ENCODE results near the gene COQ2. TPM values are rescaled to one million over a fixed set of nuclear protein-coding genes. Genes with fewer than 3 reads are reported as not detected.

Gene COQ2
- total RNA-seq, 1 donor from 2014 or later = 27.3 TPM

DNA sequence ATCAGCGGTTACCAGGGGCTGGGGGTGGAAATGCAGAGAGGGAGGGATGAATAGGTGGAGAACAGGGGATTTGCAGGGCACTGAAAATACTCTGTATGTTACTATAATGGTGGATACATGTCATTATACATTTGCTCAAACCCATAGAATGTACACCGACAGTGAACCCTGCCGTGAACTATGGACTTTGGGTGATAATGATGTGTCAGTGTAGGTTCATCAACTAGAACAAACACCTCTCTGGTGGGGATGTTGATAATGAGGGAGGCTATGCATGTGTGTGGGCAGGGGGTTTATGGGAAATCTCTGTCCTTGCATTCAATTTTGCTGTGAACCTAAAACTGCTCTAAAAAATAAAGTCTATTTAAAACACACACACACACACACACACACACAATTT lies 38.5 kb upstream of the COQ2 start:
- TF ChIP-seq, protein P1, sequence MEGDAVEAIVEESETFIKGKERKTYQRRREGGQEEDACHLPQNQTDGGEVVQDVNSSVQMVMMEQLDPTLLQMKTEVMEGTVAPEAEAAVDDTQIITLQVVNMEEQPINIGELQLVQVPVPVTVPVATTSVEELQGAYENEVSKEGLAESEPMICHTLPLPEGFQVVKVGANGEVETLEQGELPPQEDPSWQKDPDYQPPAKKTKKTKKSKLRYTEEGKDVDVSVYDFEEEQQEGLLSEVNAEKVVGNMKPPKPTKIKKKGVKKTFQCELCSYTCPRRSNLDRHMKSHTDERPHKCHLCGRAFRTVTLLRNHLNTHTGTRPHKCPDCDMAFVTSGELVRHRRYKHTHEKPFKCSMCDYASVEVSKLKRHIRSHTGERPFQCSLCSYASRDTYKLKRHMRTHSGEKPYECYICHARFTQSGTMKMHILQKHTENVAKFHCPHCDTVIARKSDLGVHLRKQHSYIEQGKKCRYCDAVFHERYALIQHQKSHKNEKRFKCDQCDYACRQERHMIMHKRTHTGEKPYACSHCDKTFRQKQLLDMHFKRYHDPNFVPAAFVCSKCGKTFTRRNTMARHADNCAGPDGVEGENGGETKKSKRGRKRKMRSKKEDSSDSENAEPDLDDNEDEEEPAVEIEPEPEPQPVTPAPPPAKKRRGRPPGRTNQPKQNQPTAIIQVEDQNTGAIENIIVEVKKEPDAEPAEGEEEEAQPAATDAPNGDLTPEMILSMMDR (IDR thresholded peaks at IDR 0.05; ENCODE audit: borderline replicate concordance) = no peak
- H3K27me3 ChIP-seq (ENCODE audit: low read depth) = peaks cover 23% of the 10 kb centered on the region
- no peaks in the 10 kb centered on the region for H3K4me1 ChIP-seq
- no peak for DNase-seq
- intact Hi-C loops (cut with micrococcal nuclease) = no loop called here
- H3K9me3 ChIP-seq (replicated peaks) = no peaks in the 10 kb centered on the region
- no peak overlapping the region for H3K4me3 ChIP-seq
- no peak overlapping the region for H3K27ac ChIP-seq (replicated peaks)
- H3K36me3 ChIP-seq = no peaks in the 10 kb centered on the region

DNA sequence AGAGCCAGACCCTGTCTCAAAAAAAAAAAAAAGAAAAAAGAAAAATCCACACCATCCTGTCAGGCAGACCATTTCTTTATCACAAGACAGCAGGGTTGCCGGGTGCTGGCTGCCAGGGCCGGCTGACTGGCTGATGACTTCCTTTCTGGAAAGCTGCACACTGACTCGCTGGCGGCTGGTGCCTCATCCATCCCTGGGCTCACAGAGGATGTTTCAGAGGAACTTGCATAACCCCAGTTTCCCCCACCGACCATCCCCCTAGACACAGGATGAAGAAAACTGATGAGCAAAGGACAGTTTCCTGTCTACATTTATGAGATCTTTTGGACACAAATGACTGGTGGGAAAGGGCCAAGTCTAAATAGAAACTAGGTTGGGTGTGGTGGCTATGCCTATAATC lies 36.0 kb upstream of the COQ2 start:
- TF ChIP-seq, protein P1 (IDR thresholded peaks at IDR 0.05; ENCODE audit: borderline replicate concordance) = no peak
- Histone ChIP-seq H3K4me3 (no peak overlapping the region), H3K9me3 (replicated peaks) (no peaks in the 10 kb centered on the region), H3K4me1 (no peaks in the 10 kb centered on the region), H3K36me3 (no peaks in the 10 kb centered on the region), H3K27me3 (ENCODE audit: low read depth) (peaks cover 12% of the 10 kb centered on the region), H3K27ac (replicated peaks) (no peak overlapping the region)
- peak; percentile 53 for DNase-seq
- intact Hi-C loops (cut with micrococcal nuclease) = no loop called here

DNA sequence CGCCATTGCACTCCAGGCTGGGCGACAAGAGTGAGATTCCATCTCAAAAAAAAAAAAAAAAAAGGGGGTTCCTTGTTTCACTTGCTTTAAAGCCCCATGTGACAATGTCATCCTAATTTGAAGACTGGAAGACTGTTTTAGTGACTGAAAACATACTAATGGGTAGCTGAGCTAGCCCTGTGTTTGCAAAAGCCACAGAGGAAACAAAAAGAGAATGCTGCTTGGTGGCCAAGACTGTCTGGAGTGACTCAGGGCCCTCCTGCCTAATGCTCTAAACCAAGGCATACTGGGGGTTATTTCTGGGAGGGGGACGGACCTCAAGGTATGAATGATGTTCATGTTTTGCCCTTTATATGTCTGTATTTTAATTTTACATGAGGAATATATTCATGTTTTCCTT lies 34.1 kb upstream of the COQ2 start:
- H3K36me3 ChIP-seq = no peaks in the 10 kb centered on the region
- intact Hi-C loops (cut with micrococcal nuclease) = no loop called here
- no peaks in the 10 kb centered on the region for H3K9me3 ChIP-seq (replicated peaks)
- H3K27me3 ChIP-seq (ENCODE audit: low read depth) = peaks cover 3% of the 10 kb centered on the region
- no peak for DNase-seq
- TF ChIP-seq, protein P1 (IDR thresholded peaks at IDR 0.05; ENCODE audit: borderline replicate concordance) = no peak
- no peaks in the 10 kb centered on the region for H3K4me1 ChIP-seq
- H3K4me3 ChIP-seq = no peak overlapping the region
- no peak overlapping the region for H3K27ac ChIP-seq (replicated peaks)

DNA sequence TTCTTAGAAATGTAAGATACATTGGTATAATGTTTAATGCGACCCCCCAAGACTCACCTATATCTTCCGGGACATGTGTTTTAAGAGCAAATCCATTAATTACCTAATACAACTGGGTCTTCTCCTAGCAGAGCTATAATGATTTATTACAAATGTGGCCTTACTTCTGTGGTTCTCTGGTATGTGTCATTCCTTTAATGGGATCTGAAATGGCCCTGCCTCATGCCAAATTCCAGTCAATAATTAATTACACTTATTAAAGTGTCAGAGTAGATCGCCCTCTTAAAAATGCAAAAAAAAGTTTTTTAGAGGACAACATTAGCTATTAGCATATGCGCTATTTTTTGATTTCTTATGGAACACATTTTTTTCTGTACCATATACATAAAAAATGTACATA lies 33.1 kb upstream of the COQ2 start:
- H3K36me3 ChIP-seq = no peaks in the 10 kb centered on the region
- intact Hi-C loops (cut with micrococcal nuclease) = no loop called here
- no peaks in the 10 kb centered on the region for H3K27me3 ChIP-seq (ENCODE audit: low read depth)
- H3K4me3 ChIP-seq = no peak overlapping the region
- TF ChIP-seq, protein P1 (IDR thresholded peaks at IDR 0.05; ENCODE audit: borderline replicate concordance) = no peak
- H3K4me1 ChIP-seq = no peaks in the 10 kb centered on the region
- no peaks in the 10 kb centered on the region for H3K9me3 ChIP-seq (replicated peaks)
- no peak overlapping the region for H3K27ac ChIP-seq (replicated peaks)
- no peak for DNase-seq

DNA sequence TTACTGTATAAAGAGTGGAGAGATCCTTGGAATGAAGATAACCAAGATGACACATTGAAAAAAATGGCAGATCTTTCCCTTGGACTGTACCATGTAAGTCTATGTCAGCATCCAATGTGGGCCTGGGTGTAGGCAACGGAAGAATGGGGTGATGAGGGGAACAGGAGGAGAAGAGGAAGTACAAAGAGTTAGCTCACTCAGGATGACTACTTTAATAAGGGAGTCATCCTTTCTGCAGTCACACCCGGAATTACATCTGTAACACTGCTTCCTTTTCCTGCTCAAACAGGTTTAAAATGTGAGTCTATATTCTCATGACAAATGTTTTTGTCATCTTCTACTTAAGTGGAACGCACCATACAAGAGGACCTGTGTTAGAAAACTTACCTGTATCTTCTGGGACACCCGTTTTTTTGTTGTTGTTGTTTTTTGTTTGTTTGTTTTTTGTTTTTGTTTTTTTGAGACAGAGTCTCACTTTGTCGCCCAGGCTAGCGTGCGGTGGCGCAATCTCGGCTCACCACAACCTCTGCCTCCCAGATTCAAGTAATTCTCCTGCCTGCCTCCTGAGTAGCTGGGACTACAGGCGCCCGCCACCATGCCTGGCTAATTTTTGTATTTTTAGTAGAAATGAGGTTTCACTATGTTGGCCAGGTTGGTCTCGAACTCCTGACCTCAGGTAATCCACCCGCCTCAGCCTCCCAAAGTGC lies 32.0 kb upstream of the COQ2 start:
- H3K9me3 ChIP-seq (replicated peaks) = no peaks in the 10 kb centered on the region
- intact Hi-C loops (cut with micrococcal nuclease) = no loop called here
- H3K27ac ChIP-seq (replicated peaks) = no peak overlapping the region
- no peaks in the 10 kb centered on the region for H3K36me3 ChIP-seq
- H3K4me1 ChIP-seq = no peaks in the 10 kb centered on the region
- H3K27me3 ChIP-seq (ENCODE audit: low read depth) = no peaks in the 10 kb centered on the region
- no peak overlapping the region for H3K4me3 ChIP-seq
- DNase-seq = no peak
- TF ChIP-seq, protein P1 (IDR thresholded peaks at IDR 0.05; ENCODE audit: borderline replicate concordance) = no peak
